Fibroblast of lung (primary cell): Measurements from ENCODE around the gene TPSG1. TPM values are rescaled to one million over a fixed set of nuclear protein-coding genes. Genes with fewer than 3 reads are reported as not detected.
"Not testable (repeated sequence)": the region's sequence is repeated elsewhere in the genome, so short reads cannot be mapped to it uniquely, and the experiment has no call there.

Experiments
- DNase-seq, 2 donors: peaks; one replicate each; pipeline versions ENCODE4 v3.0.0 to v3.0.0-alpha.2; 2010; ENCODE audit warnings: low read depth in 2 of 2
- H2AFZ ChIP-seq: 2 replicates; pipeline ENCODE4 v1.5.1; 2012; ENCODE audit warnings: low read length, control low read depth, inconsistent platforms
- H3K27ac ChIP-seq: 2 replicates; pipeline ENCODE4 v1.5.1; 2011; ENCODE audit warnings: low read length, control low read depth; ENCODE audit not compliant: insufficient read depth
- H3K27me3 ChIP-seq: 2 replicates; pipeline ENCODE4 v1.5.1; 2011; ENCODE audit warnings: mild to moderate bottlenecking, low read length; ENCODE audit not compliant: control insufficient read depth, insufficient read depth
- H3K36me3 ChIP-seq: 2 replicates; pipeline ENCODE4 v1.5.1; 2011; ENCODE audit warnings: low read length; ENCODE audit not compliant: control insufficient read depth, insufficient read depth
- H3K4me1 ChIP-seq: 2 replicates; pipeline ENCODE4 v1.5.1; 2011; ENCODE audit warnings: low read length; ENCODE audit not compliant: control insufficient read depth, insufficient read depth; ENCODE audit errors: extremely low read depth
- H3K4me2 ChIP-seq: 2 replicates; pipeline ENCODE4 v1.5.1; 2011; ENCODE audit warnings: low read length, control low read depth; ENCODE audit not compliant: insufficient read depth; ENCODE audit errors: extremely low read depth
- H3K4me3 ChIP-seq, 4 experiments: fragments of 200-600 bp in 1 of 4; sonication (generic) in 1 of 4; replicated peaks in 1 of 4; 2 replicates each; pipeline ENCODE4 v1.5.1; 2011 to 2016; ENCODE audit warnings: low read length in 4 of 4, low read depth in 3 of 4, mild to moderate bottlenecking in 3 of 4, control low read depth in 2 of 4, inconsistent platforms in 1 of 4, mixed read lengths in 1 of 4; ENCODE audit not compliant: insufficient read depth in 1 of 4; ENCODE audit errors: control extremely low read depth in 1 of 4
- H3K79me2 ChIP-seq: 2 replicates; pipeline ENCODE4 v1.5.1; 2012; ENCODE audit warnings: mild to moderate bottlenecking, low read length, inconsistent platforms; ENCODE audit not compliant: control insufficient read depth, insufficient read depth
- H3K9ac ChIP-seq: 2 replicates; pipeline ENCODE4 v1.5.1; 2011; ENCODE audit warnings: mild to moderate bottlenecking, low read length, control low read depth; ENCODE audit not compliant: insufficient read depth
- H3K9me3 ChIP-seq: 2 replicates; pipeline ENCODE4 v1.5.1; 2012; ENCODE audit warnings: low read depth, low read length; ENCODE audit not compliant: control insufficient read depth, insufficient read depth
- H4K20me1 ChIP-seq: 2 replicates; pipeline ENCODE4 v1.5.1; 2011; ENCODE audit warnings: low read length; ENCODE audit not compliant: control insufficient read depth, insufficient read depth; ENCODE audit errors: extremely low read depth
- EZH2 ChIP-seq: IDR thresholded peaks from 2 replicates; pipeline ENCODE4 v1.5.1; 2012; ENCODE audit warnings: low read length, control low read depth, mild to moderate bottlenecking; ENCODE audit errors: missing control alignments
- polyA plus RNA-seq, 2 donors: library from polyadenylated mRNA; depleted of rRNA in 1 of 2; stranded (reverse) in 1 of 2; unstranded in 1 of 2; fragments of >200 nt; gene quantifications; 2 replicates each; pipeline ENCODE4 v1.2.1, GENCODE V29; 2011 to 2012; ENCODE audit warnings: missing spikeins in 1 of 2
- total RNA-seq: library from RNA; depleted of rRNA; stranded (reverse); fragments of >200 nt; gene quantifications from 2 replicates; pipeline ENCODE4 v1.2.1, GENCODE V29; 2014
- TF ChIP-seq, protein P1 (sequence below), 2 donors: IDR thresholded peaks in 1 of 2; conservative IDR thresholded peaks in 1 of 2; 1 replicate in 1 of 2; 2 replicates in 1 of 2; pipeline ENCODE4 v1.5.1; 2011 to 2012; ENCODE audit warnings: low read length in 2 of 2, control low read depth in 1 of 2, inconsistent platforms in 1 of 2, low read depth in 1 of 2, mild to moderate bottlenecking in 1 of 2

Gene TPSG1
- total and polyA plus RNA-seq, 2 donors (not counting 1 experiment from before 2014, with no cell fraction given), result not detected

DNA sequence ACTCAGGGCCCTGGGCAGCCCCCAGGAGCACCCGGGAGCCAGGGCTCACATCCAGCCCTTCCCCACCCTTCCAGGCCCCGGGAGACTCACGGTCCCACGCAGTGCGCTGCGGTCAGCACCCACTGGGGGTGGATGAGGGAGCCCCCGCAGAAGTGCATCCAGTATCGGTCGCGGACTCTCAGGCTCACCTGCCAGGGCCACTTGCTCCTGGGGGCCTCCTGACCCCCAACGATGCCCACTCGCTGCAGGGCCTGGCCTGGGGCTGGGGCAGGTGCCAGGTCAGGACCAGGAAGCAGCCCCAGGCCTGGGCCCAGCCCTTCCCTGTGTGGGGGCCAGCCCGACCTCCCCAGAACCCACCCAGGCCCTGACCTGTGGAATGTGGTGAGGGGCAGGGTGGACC is 4.4 kb upstream of the TPSG1 start:
- H3K4me3 ChIP-seq, H2AFZ ChIP-seq, H3K9ac ChIP-seq, DNase-seq, H3K36me3 ChIP-seq, H3K4me2 ChIP-seq, H4K20me1 ChIP-seq, H3K9me3 ChIP-seq, H3K79me2 ChIP-seq, H3K4me1 ChIP-seq, H3K27ac ChIP-seq, H3K27me3 ChIP-seq: not testable (repeated sequence)

DNA sequence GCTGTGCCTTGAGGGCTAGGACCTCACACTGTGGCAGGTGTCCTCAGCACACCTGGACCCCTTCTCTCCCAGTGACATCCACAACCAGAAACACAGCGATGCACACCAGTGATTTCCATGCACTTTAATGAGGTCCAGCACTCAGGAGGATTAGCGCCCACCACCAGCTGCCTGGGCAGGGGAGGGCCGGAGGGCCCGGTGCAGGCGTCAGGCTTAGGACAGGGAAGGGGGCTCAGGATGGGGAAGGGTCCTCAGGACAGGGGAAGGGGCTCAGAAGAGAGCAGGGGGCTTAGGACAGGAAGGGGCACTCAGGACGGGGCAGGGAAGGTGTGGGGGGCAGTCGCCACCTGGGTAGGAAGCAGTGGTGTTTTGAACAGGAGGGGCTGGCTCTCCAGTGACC is 3.2 kb upstream of the TPSG1 start:
- not testable (repeated sequence) for H3K27me3 ChIP-seq

DNA sequence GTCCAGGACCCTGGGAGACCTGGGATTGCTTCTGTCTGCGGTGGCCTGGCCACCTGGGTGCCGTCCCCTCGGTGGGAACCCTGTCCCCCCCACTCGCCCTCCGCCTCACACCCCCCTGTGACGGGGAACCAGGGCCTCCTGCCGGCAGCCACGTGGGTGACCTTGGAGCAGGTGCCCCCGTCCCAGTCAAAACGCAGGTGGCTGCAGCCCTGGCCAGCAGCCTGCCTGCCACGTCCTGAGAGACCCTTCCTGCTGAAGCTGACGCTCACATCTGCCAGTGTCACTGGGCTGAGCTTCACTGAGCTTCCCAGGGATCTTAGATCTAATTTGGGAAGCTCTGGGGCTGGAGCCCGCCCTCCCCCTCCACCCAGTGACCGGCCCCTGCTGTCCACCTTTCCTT is 1.6 kb upstream of the TPSG1 start:
- H2AFZ ChIP-seq, H3K4me2 ChIP-seq, H4K20me1 ChIP-seq, H3K36me3 ChIP-seq, H3K4me3 ChIP-seq, H3K9me3 ChIP-seq, H3K27me3 ChIP-seq, H3K9ac ChIP-seq, DNase-seq, H3K79me2 ChIP-seq, H3K4me1 ChIP-seq, H3K27ac ChIP-seq: not testable (repeated sequence)

More for the DNA sequence above, 3.2 kb upstream of the TPSG1 start:
- not testable (repeated sequence) for H3K27ac ChIP-seq, H3K9me3 ChIP-seq, H3K4me3 ChIP-seq, H3K4me1 ChIP-seq, DNase-seq, H4K20me1 ChIP-seq, H3K4me2 ChIP-seq, H3K79me2 ChIP-seq, H3K36me3 ChIP-seq, H2AFZ ChIP-seq, H3K9ac ChIP-seq

DNA sequence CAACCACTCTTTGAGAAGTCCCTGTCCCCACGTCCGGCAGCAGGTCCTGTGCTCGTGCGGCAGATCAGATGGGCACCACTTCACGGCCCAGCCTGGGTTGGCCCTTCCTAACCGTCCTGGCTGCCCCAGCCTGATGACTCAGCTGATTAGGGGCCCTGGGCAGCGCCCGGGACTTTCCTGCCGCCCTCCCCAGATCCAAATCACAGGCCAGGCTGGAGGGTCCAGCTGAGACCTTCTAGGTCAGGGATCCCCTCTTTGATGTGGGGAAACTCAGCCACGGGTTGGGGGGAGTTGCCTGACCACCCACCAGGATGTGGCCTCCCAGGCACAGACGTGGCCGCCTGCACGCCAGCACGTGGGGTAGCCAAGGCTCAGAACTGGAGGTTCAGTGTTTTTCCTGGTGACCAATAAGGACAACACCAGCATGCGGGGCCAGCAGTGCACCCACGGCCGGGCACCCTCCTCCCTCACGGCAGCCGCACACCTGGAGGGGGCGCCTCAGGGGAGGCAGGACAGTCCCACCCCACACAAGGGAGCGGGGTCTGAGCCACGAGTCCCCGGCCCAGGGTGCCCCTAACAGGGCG is 752 bp upstream of the TPSG1 start:
- not testable (repeated sequence) for H3K9me3 ChIP-seq, H2AFZ ChIP-seq, H3K9ac ChIP-seq, H3K27ac ChIP-seq, H3K4me1 ChIP-seq, H3K27me3 ChIP-seq, H4K20me1 ChIP-seq, DNase-seq, H3K4me3 ChIP-seq, H3K36me3 ChIP-seq, H3K4me2 ChIP-seq, H3K79me2 ChIP-seq

DNA sequence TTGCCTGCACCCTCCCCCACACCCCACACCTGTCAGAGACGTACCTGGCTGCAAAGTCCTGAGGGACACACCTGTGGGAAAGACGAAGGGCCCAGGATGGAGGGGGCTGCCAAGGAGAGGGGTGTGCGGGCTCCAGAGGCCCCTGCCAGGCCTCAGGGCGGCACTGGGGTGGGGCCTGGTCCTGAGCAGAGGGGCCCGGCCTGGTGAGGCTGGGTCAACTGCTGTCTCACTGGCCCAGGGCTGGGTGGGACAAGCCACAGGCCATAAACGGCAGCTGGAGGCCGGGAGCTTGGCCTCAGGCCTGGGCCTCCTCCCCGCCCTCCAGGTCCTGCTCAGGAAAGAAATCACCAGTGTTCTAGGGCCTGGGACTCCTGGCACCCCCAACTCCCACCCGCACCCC is 510 bp downstream of the TPSG1 start:
- H3K9me3 ChIP-seq, result no peaks in the 10 kb centered on the region
- no peaks in the 10 kb centered on the region for H3K36me3 ChIP-seq
- H3K27me3 ChIP-seq, result no peaks in the 10 kb centered on the region
- no peaks in the 10 kb centered on the region for H3K79me2 ChIP-seq
- H3K4me2 ChIP-seq, result no peak overlapping the region
- H2AFZ ChIP-seq, result no peak overlapping the region
- H4K20me1 ChIP-seq, result no peaks in the 10 kb centered on the region
- TF ChIP-seq, protein P1, sequence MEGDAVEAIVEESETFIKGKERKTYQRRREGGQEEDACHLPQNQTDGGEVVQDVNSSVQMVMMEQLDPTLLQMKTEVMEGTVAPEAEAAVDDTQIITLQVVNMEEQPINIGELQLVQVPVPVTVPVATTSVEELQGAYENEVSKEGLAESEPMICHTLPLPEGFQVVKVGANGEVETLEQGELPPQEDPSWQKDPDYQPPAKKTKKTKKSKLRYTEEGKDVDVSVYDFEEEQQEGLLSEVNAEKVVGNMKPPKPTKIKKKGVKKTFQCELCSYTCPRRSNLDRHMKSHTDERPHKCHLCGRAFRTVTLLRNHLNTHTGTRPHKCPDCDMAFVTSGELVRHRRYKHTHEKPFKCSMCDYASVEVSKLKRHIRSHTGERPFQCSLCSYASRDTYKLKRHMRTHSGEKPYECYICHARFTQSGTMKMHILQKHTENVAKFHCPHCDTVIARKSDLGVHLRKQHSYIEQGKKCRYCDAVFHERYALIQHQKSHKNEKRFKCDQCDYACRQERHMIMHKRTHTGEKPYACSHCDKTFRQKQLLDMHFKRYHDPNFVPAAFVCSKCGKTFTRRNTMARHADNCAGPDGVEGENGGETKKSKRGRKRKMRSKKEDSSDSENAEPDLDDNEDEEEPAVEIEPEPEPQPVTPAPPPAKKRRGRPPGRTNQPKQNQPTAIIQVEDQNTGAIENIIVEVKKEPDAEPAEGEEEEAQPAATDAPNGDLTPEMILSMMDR (conservative IDR thresholded peaks at IDR 0.05 in 1 of 2, IDR thresholded peaks at IDR 0.05 in 1 of 2; ENCODE audit: low read depth in 1 of 2, low read length in 2 of 2), result no peak
- no peak for TF ChIP-seq EZH2
- no peak overlapping the region for H3K9ac ChIP-seq
- no peak for DNase-seq
- no peak overlapping the region for H3K27ac ChIP-seq
- H3K4me1 ChIP-seq, result no peaks in the 10 kb centered on the region
- no peak overlapping the region for H3K4me3 ChIP-seq
